ENCODE measurements around the gene VPS52. TPM values are rescaled to one million over a fixed set of nuclear protein-coding genes. Genes with fewer than 3 reads are reported as not detected.

Gene VPS52
- polyA plus RNA-seq, 1 donor from 2014 or later: 29.1 TPM

DNA sequence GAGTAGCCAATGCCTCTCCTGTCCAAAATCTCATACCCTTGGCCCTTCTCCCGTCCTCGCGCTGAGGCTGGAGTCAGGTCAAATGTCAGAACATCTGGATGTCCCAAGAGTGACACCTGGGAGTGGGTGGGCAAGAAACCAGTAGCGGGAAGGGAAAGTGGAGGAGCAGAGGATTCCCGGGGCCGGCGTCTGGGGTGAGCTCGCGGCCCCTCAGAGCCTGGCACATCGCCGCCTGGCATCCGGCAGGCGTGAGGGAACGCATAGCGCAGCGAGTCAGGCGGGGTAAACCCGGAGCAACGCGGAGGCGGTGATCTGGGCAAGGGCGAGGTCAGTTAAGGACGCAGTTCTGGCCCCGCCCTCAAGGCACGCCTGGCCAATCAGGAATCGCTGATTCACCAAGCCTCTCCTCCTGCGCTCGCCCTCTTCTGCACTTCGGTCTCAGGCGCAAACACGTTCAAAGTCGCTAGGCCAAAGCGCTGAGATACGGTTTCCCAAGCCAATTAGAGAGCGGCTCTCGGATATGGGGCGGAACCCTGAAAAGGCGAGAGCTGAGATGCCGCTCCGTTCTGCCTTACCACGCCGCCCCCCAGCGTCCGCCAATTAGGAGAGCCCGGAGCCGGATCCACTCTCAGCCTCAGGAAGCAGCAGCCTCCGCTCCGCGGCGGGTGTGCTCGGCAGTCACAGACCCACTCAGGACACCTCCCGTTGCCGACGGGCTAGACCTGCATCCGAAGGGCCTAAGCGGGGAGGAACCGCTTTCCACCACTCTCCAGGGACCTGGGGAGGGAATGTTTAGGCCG lies 22.5 kb downstream of the VPS52 start:
- peak overlapping the region; percentile 72 for H3K4me3 ChIP-seq (ENCODE audit: low read length)
- peak overlapping the region; percentile 76 for H3K27ac ChIP-seq (ENCODE audit: low read length)
- H3K4me2 ChIP-seq (ENCODE audit: low read length): peak overlapping the region; percentile 98
- H3K9me2 ChIP-seq (ENCODE audit: insufficient read depth, low read length): no peaks in the 10 kb centered on the region
- no peaks in the 10 kb centered on the region for H3K36me3 ChIP-seq (ENCODE audit: insufficient read depth, low read length)
- TF ChIP-seq, protein P1, sequence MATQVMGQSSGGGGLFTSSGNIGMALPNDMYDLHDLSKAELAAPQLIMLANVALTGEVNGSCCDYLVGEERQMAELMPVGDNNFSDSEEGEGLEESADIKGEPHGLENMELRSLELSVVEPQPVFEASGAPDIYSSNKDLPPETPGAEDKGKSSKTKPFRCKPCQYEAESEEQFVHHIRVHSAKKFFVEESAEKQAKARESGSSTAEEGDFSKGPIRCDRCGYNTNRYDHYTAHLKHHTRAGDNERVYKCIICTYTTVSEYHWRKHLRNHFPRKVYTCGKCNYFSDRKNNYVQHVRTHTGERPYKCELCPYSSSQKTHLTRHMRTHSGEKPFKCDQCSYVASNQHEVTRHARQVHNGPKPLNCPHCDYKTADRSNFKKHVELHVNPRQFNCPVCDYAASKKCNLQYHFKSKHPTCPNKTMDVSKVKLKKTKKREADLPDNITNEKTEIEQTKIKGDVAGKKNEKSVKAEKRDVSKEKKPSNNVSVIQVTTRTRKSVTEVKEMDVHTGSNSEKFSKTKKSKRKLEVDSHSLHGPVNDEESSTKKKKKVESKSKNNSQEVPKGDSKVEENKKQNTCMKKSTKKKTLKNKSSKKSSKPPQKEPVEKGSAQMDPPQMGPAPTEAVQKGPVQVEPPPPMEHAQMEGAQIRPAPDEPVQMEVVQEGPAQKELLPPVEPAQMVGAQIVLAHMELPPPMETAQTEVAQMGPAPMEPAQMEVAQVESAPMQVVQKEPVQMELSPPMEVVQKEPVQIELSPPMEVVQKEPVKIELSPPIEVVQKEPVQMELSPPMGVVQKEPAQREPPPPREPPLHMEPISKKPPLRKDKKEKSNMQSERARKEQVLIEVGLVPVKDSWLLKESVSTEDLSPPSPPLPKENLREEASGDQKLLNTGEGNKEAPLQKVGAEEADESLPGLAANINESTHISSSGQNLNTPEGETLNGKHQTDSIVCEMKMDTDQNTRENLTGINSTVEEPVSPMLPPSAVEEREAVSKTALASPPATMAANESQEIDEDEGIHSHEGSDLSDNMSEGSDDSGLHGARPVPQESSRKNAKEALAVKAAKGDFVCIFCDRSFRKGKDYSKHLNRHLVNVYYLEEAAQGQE (IDR thresholded peaks at IDR 0.05; ENCODE audit: borderline replicate concordance): peak; percentile 68
- TF ChIP-seq POLR2AphosphoS5 (IDR thresholded peaks at IDR 0.05) (peak; percentile 60), EZH2 (IDR thresholded peaks at IDR 0.05; ENCODE audit: borderline replicate concordance, insufficient read depth, low read length, poor library complexity, severe bottlenecking) (no peak), MXI1 (conservative IDR thresholded peaks at IDR 0.05; ENCODE audit: poor library complexity, severe bottlenecking) (peak; percentile 33), TAF1 (IDR thresholded peaks at IDR 0.05; ENCODE audit: low read depth) (no peak), RAD21 (conservative IDR thresholded peaks at IDR 0.05) (peak; percentile 45), SMC3 (conservative IDR thresholded peaks at IDR 0.05; ENCODE audit: poor library complexity) (peak; percentile 44)
- TF ChIP-seq, protein P2, sequence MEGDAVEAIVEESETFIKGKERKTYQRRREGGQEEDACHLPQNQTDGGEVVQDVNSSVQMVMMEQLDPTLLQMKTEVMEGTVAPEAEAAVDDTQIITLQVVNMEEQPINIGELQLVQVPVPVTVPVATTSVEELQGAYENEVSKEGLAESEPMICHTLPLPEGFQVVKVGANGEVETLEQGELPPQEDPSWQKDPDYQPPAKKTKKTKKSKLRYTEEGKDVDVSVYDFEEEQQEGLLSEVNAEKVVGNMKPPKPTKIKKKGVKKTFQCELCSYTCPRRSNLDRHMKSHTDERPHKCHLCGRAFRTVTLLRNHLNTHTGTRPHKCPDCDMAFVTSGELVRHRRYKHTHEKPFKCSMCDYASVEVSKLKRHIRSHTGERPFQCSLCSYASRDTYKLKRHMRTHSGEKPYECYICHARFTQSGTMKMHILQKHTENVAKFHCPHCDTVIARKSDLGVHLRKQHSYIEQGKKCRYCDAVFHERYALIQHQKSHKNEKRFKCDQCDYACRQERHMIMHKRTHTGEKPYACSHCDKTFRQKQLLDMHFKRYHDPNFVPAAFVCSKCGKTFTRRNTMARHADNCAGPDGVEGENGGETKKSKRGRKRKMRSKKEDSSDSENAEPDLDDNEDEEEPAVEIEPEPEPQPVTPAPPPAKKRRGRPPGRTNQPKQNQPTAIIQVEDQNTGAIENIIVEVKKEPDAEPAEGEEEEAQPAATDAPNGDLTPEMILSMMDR (IDR thresholded peaks at IDR 0.05; ENCODE audit: poor library complexity, severe bottlenecking): peak; percentile 54
- H3K9me3 ChIP-seq (ENCODE audit: low read length): no peaks in the 10 kb centered on the region
- peaks cover 5% of the 10 kb centered on the region for H3F3A ChIP-seq (ENCODE audit: insufficient read depth, low read length, poor library complexity, severe bottlenecking)
- H3K9ac ChIP-seq (ENCODE audit: low read length): peak overlapping the region; percentile 73
- peak overlapping the region; percentile 91 for H2AFZ ChIP-seq (ENCODE audit: low read depth, low read length)
- no peaks in the 10 kb centered on the region for H3K27me3 ChIP-seq (ENCODE audit: insufficient read depth, low read depth, low read length)
- no peaks in the 10 kb centered on the region for H3K79me2 ChIP-seq (replicated peaks; ENCODE audit: insufficient read depth, low read length)
- no peaks in the 10 kb centered on the region for H4K20me1 ChIP-seq (ENCODE audit: insufficient read depth)

DNA sequence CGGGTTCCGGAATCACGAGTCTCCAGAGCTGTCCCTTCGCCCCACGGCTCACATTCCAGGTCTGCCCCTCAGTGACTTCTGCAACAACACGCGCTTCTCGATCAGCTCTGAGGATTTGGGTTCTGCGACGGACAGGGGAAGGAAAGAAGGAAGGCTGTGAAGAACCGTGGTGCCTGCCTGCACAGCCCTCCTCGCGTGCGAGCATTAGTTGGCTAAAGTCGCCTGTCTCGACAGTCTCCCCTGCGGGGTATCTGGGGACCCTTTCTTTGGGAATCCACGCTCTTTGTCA lies 23.1 kb downstream of the VPS52 start:
- no peaks in the 10 kb centered on the region for H3K79me2 ChIP-seq (replicated peaks; ENCODE audit: insufficient read depth, low read length)
- peak overlapping the region; percentile 72 for H3K4me3 ChIP-seq (ENCODE audit: low read length)
- H4K20me1 ChIP-seq (ENCODE audit: insufficient read depth): no peaks in the 10 kb centered on the region
- H3K9me3 ChIP-seq (ENCODE audit: low read length): no peaks in the 10 kb centered on the region
- H2AFZ ChIP-seq (ENCODE audit: low read depth, low read length): peak overlapping the region; percentile 91
- H3K9me2 ChIP-seq (ENCODE audit: insufficient read depth, low read length): no peaks in the 10 kb centered on the region
- H3K27ac ChIP-seq (ENCODE audit: low read length): peak overlapping the region; percentile 72
- no peaks in the 10 kb centered on the region for H3K36me3 ChIP-seq (ENCODE audit: insufficient read depth, low read length)
- peaks cover 5% of the 10 kb centered on the region for H3F3A ChIP-seq (ENCODE audit: insufficient read depth, low read length, poor library complexity, severe bottlenecking)
- peak overlapping the region; percentile 73 for H3K9ac ChIP-seq (ENCODE audit: low read length)
- peak overlapping the region; percentile 98 for H3K4me2 ChIP-seq (ENCODE audit: low read length)
- TF ChIP-seq TAF1 (IDR thresholded peaks at IDR 0.05; ENCODE audit: low read depth): no peak
- TF ChIP-seq SMC3 (conservative IDR thresholded peaks at IDR 0.05; ENCODE audit: poor library complexity): peak; percentile 56
- peak; percentile 29 for TF ChIP-seq MXI1 (conservative IDR thresholded peaks at IDR 0.05; ENCODE audit: poor library complexity, severe bottlenecking)
- no peak for TF ChIP-seq EP300 (conservative IDR thresholded peaks at IDR 0.05; ENCODE audit: poor library complexity, severe bottlenecking)
- H3K27me3 ChIP-seq (ENCODE audit: insufficient read depth, low read depth, low read length): no peaks in the 10 kb centered on the region

Measured in neural cell (in vitro differentiated cells).